Measurements from ENCODE around the gene KIF12. TPM values are rescaled to one million over a fixed set of nuclear protein-coding genes. Genes with fewer than 3 reads are reported as not detected.

Gene KIF12
- total and polyA plus RNA-seq, 2 of the 13 experiments (the other 11 are each of a cell fraction or from before 2014, with no cell fraction given): 1.8 to 12.5 TPM

DNA sequence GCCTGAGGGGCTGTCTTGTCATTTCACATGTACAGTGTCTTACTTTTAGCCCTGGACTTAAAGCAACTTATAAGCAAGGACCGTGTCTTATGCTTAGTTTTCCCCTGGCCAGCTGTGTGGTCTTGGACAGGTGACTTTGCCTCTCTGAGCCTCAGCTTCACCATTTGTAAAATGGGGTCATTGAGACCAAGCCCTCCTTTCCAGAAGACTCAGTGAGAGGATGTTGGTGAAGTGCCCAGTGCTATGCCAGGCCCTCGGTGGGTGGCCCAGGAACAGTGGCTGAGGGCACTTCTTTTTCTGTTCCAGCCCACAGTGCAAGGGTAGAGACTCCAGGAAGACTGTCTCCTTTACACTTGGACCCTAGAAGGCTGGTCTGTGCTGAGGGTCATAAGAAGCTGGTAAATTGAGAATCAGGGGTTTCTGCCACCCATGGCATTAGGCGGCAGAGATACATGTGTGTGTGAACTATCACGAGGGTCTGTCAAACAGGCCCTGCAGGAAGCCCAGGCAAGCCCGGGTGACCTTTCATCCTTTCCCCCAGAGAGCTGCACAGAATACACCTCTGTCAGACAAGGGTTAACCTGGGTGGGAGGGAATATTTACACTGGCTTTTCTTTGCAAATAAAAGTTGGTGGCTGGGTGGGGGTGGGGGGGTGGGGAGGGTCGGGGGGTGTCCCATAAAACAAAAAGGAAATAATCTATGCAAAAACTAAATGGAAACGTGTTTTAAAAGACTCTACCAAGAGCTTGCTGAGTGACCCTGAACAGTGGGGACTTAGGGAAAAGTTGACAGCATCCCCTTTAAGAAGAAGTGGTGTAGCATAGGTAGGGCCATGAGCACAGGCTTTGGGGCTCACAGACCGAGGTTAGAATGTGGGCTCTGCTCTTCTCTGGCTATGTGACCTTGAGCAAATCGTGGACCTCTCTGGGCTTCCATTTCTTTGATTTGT lies 20.4 kb upstream of the KIF12 start (continued):
- TF ChIP-seq GABPA (IDR thresholded peaks at IDR 0.05; ENCODE audit: low read depth, low read length) (no peak), GABPA (CRISPR knock-in tag; IDR thresholded peaks at IDR 0.05; ENCODE audit: low read depth) (peak; percentile 32; the same call in 1 of the 2 replicates), CHD4 (IDR thresholded peaks at IDR 0.05; ENCODE audit: borderline replicate concordance, low read length) (peak; percentile 65; the same call in 1 of the 2 replicates), ZNF605 (CRISPR knock-in tag; IDR thresholded peaks at IDR 0.05) (peak; percentile 35; the same call in 1 of the 2 replicates), ZNF652 (CRISPR knock-in tag; IDR thresholded peaks at IDR 0.05; ENCODE audit: borderline replicate concordance, low read depth) (peak; percentile 95), MAFF (IDR thresholded peaks at IDR 0.05; ENCODE audit: low read depth, low read length) (no peak), ELF3 (CRISPR knock-in tag; IDR thresholded peaks at IDR 0.05) (0 out of 2 replicates have a peak, but pooled peaks have one; percentile 31), RARA (CRISPR knock-in tag; IDR thresholded peaks at IDR 0.05) (peak; percentile 79), ZC3H4 (CRISPR knock-in tag; IDR thresholded peaks at IDR 0.05; ENCODE audit: borderline replicate concordance) (no peak), ZNF768 (CRISPR knock-in tag; IDR thresholded peaks at IDR 0.05) (peak; percentile 98), SP2 (CRISPR knock-in tag; IDR thresholded peaks at IDR 0.05) (no peak), BRD4 (CRISPR knock-in tag; IDR thresholded peaks at IDR 0.05) (peak; percentile 34; the same call in 1 of the 2 replicates), ZNF746 (CRISPR knock-in tag; IDR thresholded peaks at IDR 0.05) (peak; percentile 81; the same call in 1 of the 2 replicates), ZNF251 (CRISPR knock-in tag; IDR thresholded peaks at IDR 0.05) (no peak), ZNF792 (CRISPR knock-in tag; IDR thresholded peaks at IDR 0.05) (peak; percentile 55; the same call in 1 of the 2 replicates)
- TF ChIP-seq, protein P1, sequence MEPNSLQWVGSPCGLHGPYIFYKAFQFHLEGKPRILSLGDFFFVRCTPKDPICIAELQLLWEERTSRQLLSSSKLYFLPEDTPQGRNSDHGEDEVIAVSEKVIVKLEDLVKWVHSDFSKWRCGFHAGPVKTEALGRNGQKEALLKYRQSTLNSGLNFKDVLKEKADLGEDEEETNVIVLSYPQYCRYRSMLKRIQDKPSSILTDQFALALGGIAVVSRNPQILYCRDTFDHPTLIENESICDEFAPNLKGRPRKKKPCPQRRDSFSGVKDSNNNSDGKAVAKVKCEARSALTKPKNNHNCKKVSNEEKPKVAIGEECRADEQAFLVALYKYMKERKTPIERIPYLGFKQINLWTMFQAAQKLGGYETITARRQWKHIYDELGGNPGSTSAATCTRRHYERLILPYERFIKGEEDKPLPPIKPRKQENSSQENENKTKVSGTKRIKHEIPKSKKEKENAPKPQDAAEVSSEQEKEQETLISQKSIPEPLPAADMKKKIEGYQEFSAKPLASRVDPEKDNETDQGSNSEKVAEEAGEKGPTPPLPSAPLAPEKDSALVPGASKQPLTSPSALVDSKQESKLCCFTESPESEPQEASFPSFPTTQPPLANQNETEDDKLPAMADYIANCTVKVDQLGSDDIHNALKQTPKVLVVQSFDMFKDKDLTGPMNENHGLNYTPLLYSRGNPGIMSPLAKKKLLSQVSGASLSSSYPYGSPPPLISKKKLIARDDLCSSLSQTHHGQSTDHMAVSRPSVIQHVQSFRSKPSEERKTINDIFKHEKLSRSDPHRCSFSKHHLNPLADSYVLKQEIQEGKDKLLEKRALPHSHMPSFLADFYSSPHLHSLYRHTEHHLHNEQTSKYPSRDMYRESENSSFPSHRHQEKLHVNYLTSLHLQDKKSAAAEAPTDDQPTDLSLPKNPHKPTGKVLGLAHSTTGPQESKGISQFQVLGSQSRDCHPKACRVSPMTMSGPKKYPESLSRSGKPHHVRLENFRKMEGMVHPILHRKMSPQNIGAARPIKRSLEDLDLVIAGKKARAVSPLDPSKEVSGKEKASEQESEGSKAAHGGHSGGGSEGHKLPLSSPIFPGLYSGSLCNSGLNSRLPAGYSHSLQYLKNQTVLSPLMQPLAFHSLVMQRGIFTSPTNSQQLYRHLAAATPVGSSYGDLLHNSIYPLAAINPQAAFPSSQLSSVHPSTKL (CRISPR knock-in tag; IDR thresholded peaks at IDR 0.05): peak; percentile 49; the same call in 1 of the 2 replicates
- TF ChIP-seq, protein P2, sequence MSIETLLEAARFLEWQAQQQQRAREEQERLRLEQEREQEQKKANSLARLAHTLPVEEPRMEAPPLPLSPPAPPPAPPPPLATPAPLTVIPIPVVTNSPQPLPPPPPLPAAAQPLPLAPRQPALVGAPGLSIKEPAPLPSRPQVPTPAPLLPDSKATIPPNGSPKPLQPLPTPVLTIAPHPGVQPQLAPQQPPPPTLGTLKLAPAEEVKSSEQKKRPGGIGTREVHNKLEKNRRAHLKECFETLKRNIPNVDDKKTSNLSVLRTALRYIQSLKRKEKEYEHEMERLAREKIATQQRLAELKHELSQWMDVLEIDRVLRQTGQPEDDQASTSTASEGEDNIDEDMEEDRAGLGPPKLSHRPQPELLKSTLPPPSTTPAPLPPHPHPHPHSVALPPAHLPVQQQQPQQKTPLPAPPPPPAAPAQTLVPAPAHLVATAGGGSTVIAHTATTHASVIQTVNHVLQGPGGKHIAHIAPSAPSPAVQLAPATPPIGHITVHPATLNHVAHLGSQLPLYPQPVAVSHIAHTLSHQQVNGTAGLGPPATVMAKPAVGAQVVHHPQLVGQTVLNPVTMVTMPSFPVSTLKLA (IDR thresholded peaks at IDR 0.05): no peak
- TF ChIP-seq, protein P3, sequence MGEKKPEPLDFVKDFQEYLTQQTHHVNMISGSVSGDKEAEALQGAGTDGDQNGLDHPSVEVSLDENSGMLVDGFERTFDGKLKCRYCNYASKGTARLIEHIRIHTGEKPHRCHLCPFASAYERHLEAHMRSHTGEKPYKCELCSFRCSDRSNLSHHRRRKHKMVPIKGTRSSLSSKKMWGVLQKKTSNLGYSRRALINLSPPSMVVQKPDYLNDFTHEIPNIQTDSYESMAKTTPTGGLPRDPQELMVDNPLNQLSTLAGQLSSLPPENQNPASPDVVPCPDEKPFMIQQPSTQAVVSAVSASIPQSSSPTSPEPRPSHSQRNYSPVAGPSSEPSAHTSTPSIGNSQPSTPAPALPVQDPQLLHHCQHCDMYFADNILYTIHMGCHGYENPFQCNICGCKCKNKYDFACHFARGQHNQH (CRISPR knock-in tag; IDR thresholded peaks at IDR 0.05): peak; percentile 65; the same call in 1 of the 2 replicates
- TF ChIP-seq, protein P4, sequence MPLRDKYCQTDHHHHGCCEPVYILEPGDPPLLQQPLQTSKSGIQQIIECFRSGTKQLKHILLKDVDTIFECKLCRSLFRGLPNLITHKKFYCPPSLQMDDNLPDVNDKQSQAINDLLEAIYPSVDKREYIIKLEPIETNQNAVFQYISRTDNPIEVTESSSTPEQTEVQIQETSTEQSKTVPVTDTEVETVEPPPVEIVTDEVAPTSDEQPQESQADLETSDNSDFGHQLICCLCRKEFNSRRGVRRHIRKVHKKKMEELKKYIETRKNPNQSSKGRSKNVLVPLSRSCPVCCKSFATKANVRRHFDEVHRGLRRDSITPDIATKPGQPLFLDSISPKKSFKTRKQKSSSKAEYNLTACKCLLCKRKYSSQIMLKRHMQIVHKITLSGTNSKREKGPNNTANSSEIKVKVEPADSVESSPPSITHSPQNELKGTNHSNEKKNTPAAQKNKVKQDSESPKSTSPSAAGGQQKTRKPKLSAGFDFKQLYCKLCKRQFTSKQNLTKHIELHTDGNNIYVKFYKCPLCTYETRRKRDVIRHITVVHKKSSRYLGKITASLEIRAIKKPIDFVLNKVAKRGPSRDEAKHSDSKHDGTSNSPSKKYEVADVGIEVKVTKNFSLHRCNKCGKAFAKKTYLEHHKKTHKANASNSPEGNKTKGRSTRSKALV (CRISPR knock-in tag; IDR thresholded peaks at IDR 0.05): no peak
- TF ChIP-seq, protein P5, sequence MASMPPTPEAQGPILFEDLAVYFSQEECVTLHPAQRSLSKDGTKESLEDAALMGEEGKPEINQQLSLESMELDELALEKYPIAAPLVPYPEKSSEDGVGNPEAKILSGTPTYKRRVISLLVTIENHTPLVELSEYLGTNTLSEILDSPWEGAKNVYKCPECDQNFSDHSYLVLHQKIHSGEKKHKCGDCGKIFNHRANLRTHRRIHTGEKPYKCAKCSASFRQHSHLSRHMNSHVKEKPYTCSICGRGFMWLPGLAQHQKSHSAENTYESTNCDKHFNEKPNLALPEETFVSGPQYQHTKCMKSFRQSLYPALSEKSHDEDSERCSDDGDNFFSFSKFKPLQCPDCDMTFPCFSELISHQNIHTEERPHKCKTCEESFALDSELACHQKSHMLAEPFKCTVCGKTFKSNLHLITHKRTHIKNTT (CRISPR knock-in tag; IDR thresholded peaks at IDR 0.05): no peak
